HK-2 (cell line): ENCODE measurements around the gene DYRK3.
"Not testable (repeated sequence)": the region's sequence is repeated elsewhere in the genome, so short reads cannot be mapped to it uniquely, and the experiment has no call there.

Experiments
- DNase-seq: peaks from one replicate; pipeline ENCODE4 v3.0.0-alpha.2; 2018; ENCODE audit not compliant: unreplicated experiment

DYRK3 gene

DNA sequence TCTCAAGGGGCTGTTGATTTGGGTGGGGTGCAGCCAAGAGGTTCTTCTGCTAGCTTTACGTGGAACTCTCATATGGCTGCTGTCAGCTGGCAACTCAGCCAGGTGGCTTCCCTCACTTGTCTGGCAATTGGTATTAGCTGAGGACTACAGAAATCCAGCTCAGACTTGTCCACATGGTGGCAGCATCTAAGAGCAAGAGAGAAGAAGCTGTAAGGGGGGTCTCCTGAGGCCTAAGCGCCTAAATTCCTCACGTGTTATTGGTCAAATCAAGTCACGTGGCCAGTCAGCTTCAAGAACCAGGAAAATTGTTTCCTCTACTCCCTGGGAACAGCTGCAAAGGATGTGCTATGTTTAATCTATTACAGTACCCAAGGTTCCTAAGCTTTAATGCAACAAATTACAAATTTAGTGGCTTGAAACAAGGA lies 4.2 kb upstream of the DYRK3 start:
- peak; percentile 63 for DNase-seq

DNA sequence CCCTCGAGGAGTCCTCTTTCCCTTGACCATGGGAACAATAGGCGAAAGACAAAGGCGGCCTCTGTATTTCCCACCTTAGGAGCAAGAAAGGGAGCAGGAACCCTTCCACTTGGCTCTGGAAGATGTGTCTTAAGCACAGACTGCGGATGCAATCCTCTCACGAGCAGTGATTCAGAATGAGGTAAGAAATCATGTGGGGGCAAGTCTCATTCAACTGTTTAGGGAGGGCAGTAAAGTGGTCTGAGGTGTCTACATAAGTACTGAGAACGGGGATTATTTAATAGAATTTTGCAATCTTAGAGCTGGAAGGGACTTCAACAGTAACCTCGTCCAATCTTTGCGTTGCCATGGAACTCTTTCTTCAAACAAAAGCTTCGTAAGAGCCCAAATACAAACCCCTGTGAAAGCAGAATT lies 1.6 kb upstream of the DYRK3 start:
- DNase-seq: peak; percentile 44

DNA sequence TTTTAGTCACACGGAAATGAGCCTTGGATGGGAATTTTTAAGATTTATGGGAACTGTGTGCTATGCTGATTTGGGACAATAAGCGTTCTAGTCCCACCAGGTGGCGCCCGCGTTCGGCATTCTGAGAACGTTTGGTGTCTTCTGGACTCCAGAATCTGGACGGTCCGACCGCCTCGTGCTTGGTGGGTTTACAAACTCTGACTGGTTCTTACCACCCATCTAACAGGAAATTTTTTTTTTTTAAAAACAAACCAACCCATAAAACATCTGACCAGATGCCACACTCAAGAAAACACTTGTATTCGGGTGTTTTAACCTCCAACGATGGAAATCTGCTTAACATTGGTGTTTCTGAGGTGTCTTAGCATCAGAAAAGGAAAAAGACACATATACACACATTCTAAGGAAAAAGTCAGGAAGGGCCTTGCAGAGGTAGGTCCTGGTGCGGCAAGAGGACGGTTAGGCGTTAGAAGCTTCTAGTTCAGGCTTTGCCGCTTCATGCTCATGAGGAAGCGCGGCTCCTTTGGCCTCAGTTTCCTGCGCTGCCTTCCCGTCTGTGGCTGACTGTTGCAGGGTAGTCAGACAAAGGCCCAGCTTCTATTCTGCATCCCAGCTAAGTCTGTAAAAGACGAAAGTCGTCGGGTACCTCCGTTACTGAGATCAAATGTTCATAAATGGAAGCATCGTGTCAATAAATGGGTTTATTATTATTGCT lies 814 bp upstream of the DYRK3 start:
- peak; percentile 92 for DNase-seq

DNA sequence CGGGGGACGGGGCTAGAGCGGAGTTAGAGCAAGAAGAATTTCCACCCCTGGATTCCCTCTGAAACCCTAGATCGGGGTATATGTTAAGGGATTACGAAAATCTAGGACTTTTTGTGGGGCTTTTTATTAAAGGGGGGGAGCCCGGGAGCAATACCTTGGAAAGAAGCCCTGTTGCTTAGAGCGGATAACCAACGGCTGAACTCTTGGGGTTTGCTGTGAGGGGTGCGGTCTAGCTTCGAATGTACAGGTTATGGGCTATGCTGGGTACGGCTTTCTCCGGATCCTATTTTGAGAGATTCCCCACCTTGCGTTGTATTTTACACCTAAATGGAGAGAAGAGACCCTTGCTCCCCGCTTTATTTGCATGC lies 626 bp downstream of the DYRK3 start:
- no peak for DNase-seq

DNA sequence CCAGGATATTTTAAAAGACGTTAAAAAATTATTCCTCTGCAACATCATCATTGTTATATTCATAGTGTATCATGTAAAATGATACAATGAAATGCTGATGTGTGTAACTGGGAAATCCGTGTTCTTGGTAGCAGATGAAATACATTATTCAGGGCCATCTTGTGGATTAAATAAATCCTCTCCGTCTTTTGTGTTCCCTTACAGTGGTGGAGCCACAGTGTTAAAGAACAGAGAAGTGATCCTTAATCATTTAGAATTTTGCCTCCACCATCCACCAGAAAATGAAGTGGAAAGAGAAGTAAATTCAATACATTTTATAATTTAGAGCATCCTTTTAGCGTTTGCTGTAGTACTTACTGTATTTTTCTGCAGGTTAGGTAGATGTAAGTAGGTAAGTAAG lies 1.3 kb downstream of the DYRK3 start:
- DNase-seq: no peak

DNA sequence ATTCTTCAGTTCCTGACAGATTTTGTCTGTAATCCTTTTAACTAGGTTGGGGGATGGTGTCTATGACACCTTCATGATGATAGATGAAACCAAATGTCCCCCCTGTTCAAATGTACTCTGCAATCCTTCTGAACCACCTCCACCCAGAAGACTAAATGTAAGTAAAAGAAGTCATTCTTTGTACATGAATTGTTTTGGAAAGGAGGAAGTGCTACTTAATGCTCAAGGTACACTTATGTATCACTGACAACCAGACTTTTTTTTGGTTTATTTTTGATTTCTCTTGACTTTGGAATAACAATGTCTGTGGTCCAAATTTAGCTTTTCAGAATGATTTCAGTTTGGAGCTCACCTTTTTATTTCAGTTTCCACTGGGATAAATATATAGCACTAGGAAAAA lies 2.3 kb downstream of the DYRK3 start:
- no peak for DNase-seq

DNA sequence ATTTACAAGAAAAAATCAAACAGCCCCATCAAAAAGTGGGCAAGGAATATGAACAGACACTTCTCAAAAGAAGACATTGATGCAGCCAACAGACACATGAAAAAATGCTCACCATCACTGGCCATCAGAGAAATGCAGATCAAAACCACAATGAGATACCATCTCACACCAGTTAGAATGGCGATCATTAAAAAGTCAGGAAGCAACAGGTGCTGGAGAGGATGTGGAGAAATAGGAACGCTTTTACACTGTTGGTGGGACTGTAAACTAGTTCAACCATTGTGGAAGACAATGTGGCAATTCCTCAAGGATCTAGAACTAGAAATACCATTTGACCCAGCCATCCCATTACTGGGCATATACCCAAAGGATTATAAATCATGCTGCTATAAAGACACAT lies 6.7 kb downstream of the DYRK3 start:
- DNase-seq: not testable (repeated sequence)

DNA sequence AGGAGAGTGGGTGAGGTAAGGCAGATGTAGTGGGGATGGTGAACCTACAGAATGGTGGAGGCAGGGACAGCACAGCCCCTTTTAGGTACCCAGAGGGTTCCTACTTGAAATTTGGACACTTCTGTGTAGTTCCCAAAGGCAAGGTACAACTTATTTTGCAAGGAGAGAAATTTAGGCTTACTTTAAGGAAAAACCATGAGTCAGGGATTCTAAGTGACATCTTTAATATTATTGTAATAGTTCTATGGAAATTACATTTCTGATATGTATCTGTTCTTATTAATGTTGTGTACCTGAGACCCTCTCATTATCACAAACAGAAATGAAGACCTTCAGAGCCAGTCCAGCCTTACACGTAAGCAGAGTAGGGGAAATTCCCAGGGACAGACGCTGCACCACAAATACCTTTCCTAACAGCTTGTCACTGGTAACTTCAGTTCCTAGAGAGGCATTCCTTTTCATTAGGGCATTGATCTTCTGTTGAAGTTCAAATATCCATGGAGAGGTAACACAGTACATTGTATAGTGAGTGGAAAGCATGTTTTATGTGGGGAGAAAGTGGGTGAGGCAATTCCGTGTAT lies 7.9 kb downstream of the DYRK3 start:
- DNase-seq: no peak

DNA sequence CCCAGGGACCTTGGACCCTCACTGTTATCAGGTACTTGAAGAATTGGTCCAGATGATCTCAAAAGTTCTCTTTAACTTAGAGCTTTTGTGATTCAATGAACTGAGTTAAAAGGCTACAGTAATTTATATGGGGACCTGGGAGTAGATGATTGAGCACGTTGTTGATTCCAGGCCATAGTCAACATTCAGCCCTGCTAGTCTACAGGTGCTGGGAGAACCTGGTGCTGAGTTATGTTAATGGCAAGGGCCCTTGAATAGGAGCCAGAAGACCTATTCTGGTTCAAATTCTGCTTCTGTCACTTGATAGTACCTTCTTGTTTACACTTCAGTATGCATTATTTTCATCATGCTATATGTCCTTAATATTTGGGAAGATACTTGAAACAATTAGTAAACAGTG lies 11.2 kb downstream of the DYRK3 start:
- no peak for DNase-seq

DNA sequence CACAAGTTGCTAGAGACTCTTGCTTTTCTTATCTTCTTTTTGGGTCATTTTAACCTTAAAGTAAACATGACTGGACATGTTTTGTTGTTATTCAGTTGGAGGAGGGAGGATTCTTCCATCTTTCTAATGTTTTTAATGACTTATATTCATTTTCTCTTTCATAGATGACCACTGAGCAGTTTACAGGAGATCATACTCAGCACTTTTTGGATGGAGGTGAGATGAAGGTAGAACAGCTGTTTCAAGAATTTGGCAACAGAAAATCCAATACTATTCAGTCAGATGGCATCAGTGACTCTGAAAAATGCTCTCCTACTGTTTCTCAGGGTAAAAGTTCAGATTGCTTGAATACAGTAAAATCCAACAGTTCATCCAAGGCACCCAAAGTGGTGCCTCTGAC lies 11.9 kb downstream of the DYRK3 start:
- DNase-seq: no peak

DNA sequence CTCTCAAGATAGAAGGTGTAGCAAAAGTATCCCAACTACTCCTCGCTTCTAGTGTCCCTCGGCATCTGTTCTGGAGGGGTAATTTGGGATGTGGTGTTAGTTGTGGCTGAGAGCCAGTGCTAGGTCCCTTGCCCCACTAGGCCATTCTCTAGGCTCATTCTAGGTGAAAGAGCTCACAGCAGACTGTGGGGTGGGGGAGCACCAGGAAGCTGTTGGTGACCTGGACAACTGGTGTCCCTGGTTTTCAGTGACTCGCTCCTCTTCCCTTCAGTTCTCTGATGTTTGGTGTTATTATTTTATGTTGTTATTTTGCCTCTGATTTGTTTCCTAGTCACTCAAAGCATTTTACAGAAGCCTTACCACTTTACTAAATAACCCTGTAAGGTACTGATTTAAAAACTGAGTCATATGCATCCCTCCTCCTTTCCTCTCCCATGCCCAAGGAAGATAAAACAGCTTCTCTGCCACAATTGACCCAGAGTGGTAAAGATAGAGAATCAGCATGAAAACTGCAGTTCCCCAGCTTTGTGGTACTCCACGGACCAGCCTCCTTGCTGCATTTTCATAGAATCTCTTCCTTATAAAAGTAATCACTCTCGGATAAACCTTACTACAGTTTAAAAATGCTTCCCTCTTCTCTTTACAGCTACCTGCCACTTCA lies 14.1 kb downstream of the DYRK3 start:
- DNase-seq: no peak

DNA sequence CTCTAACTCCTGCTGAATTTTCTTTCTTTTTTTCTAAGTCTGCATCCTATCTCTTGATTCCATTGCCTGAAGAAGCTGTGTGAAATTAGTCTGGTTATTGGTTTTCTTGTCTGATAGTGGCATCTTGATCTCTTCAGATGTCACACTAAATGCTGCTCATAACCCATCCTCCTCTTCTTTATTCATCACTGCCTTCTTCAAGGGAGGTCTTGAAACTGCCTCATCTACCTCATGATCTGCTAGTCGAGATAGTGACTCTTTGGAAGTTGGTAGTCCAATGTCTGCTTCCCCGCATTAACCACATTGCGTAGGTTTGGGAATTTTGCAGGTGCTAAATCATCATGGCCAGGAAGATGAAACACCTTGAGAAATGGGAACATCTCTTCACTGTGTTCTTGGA lies 15.7 kb downstream of the DYRK3 start:
- no peak for DNase-seq

DNA sequence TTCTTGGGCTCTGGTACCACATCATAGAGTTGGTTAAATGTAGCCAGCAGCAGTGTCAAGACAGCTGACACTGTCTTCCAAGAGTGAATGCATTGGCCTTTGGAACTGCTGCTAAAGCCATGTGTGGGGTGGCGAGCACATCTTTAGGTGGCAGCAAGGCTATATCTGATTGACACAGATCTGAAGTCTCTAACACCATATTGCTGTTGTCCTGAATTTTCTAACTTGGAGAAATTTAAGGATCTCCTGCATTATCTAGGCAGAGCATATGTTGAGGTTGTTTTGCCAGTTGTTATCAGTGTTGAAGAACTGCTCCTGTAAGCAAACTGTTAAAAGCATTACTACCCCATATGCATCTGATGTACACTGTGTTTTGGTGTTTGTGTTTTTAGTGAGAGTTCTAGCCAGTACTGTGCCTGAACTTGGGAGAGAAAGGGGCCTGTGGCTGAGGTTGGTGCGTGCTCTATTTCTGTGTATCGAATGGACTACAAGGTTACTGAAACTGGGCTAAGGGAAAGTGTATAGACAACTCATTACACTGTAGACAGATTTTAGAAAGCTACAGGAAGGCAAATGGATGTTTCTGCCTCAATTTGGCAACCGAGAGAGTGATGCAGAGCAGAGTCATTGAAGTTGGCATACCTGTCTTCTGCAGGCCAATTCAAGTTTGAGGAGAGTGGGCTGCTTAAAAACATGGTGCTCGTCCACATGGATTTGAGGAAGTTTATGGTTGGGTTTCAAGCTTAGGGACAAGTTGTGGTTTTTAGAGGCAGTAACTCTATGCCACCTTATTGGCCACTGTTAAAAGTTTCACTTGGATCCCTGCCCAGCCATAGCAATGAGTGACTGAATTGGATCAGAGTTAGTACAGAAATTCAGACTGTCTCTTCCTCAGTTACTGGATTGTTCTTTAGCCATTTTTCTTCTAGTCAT lies 16.9 kb downstream of the DYRK3 start:
- DNase-seq: no peak

DNA sequence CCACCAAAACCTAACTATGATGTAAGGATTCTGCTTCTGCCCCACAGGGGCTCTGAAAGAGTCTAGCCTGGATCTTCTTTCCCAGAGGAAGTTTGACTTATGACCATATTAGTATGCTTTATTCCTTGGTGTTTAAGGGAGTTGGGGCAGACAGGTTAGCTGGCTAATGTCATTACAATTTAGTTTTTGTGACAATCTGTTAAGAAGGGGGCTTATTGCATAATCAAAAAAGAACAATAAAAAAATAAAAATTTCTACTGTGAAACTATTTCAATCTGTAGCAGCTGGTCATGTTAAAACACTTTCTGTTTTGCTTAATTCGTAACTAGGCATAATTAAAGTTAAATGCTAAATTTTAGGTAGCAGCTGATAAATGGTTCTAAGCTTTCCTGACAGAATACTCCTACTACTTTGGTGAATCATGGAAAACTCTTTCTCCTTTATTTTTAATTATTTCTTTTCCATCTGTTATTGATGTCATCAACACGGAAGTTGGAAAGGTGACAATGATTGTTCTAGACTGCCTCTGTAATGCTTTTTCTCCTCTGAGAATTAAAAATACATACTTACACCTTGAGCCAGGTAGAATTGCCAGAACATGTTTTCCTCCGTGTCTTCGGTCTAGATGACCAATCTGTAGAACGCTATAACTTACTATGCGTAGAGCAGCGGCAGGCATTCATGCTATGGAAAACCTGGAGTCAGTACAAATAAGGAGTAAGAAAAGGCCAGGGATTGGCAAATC lies 18.6 kb downstream of the DYRK3 start:
- no peak for DNase-seq

DNA sequence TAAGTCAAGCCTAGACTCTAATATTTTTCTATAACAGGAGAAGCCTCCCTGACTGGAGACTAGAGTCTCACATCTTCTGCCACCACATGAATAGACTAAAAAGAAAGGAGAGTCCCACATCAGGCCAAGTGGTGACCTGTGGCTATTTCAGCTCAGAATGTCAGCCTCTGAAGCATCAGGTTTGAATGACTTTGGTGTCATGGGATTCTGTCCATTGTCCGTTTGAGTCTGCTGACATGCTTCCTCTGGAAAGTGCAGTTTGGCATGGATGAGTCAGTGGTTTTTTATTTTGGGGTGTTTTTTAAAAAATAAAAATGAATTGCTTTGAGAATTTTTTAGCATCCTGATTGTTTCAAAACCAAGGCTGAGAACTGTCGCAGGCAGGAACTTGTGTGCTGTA lies 19.5 kb downstream of the DYRK3 start:
- DNase-seq: no peak

DNA sequence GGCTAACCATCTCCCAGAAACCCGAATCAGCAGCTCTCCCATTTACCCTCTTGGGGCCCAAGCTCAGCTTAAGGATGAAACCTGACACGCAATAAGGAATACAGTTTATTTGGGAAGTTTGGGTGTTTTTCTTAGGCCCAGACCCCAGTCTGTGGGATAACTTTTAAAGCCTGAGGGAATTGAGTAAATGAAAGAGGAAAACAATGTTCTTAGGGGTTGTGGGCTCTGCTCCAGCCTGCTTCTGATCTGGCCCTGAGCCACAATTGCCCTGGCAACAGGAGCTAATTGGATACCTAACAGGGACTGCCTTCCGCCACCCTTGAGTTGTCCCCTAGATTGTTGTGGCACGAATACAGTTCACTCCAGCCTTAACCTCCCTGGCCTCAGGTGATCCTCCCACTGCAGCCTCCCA lies 20.1 kb downstream of the DYRK3 start:
- no peak for DNase-seq

DNA sequence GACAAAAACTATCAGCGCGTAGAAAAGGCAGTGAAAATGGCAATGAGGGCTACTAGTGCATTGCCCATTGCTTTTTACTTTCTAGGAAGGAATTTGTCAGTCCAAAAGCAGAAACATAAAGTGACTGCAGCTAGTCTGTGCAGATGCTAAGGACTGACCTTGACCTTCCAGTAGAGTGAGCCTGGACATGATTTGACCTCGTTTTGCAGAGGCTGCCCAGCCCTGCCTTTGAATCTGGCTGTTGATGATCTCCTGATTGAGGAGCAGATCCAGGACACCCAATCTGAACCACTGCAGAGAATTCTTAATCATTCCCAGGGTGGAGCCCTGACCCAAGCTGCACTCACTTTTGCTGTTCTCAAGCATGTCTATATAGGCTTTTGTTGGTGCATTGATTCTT lies 21.6 kb downstream of the DYRK3 start:
- DNase-seq: no peak

DNA sequence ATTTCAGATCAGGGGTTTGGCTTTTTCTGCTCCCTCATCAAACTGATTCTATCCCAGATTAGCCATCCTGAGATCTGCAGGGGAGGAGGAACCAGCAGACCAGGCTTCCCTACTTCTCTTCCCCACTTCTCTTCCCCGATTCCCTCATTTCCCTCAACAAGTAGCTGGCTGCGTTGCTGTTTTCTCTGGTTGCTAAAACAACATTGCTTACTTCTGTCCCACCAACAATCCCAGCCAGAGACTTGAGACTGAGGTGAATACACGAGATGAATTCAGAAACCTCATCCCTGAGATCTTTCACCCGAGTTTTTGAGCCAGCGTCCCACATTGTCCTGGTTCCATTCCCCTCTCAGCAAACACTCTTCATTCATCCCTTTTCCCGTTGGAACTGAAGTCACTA lies 22.4 kb downstream of the DYRK3 start:
- no peak for DNase-seq

DNA sequence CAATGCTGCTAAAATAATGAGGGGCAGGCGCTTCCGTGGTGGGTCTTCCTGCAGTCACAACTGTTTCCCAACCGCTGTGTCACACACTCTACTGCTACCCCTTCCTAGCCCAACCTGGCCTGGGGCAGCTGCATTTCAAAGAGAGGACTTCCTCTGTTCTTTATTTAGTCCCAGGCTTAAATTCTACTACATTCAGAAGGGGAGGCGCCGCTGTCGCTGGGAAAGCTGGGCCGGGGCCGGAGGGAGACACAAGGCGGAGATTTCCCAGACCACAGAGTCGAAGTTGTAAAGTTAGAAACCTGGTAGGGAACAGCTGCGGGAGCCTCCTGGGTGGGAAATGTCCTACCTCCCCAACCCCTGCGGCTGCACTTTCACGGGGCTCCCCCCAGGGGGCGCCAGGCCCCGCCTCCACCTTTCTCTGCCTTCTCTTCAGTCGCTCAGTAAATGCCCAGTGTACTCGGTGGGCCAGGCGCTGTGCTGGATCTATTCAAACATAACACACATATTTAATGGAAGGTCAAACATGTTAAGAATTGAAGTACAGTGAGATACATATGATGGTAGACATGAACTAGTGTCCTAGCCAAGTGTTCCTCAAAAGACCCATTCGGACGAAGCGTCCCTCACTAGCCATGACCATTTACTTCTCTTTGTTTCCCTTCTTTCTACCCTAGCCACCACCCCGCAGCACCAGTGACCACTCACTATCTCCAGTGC lies 23.1 kb downstream of the DYRK3 start:
- DNase-seq: no peak

DNA sequence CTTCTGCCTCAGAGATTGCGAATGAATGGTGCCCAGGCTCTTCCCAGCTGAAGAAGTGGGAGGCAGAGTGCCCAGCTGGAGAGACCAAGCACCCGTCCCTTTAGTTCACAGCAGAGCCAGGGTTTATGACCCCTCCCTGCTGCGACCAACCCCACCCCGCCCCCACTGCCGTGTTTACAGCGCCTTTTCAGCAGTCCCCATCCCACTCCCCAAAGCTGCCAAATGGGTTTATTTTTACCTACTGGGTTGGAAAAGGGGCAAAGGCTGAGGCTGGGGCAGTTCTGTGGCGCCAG lies 23.6 kb downstream of the DYRK3 start:
- no peak for DNase-seq

DNA sequence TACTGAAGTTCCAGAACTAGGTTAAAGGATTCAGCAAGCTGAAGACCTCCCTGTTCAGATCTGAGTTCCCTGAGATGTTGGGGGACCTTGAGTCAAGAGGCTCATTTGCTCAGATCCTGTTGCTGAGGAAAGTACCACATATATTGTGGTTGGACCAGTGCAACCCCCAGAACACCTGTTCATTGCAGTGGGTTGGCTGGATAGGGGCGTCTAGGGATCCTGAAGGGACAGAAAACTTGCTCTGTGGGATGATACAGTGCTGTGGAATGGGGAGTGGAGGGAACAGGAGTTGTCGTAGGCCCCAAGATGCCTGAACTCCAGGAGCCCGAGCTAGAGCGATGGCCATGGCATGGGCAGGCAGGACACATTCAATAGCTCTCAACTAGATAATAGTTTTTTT lies 24.8 kb downstream of the DYRK3 start:
- no peak for DNase-seq
